Psoas muscle (tissue), 8 donors: ENCODE results near the gene MELTF. TPM values are rescaled to one million over a fixed set of nuclear protein-coding genes. Genes with fewer than 3 reads are reported as not detected.

Source experiments
- ATAC-seq, 4 donors: fragments of 200-7000 bp; cut with Tn5 transposase; one replicate each; pipeline ENCODE4 v1.9.1; 2020; ENCODE audit warnings: moderate library complexity in 3 of 4, mild to moderate bottlenecking in 2 of 4
- DNase-seq, 2 donors: peaks; one replicate each; pipeline ENCODE4 v3.0.0-alpha.2; 2020
- H3K27ac ChIP-seq: fragments of 200-600 bp; one replicate; pipeline ENCODE4 v1.8.0; 2022
- H3K27me3 ChIP-seq, 3 donors: fragments of 200-600 bp in 1 of 3; one replicate each; pipeline versions ENCODE4 v1.6.1 to v1.8.0; 2013 to 2022; ENCODE audit warnings: low read length in 2 of 3, mild to moderate bottlenecking in 2 of 3, moderate library complexity in 1 of 3; ENCODE audit not compliant: insufficient read depth in 3 of 3
- H3K36me3 ChIP-seq, 2 donors: fragments of 200-600 bp in 1 of 2; one replicate each; pipeline versions ENCODE4 v1.6.1 to v1.8.0; 2013 to 2022; ENCODE audit warnings: low read depth in 1 of 2, mild to moderate bottlenecking in 1 of 2, moderate library complexity in 1 of 2; ENCODE audit not compliant: insufficient read depth in 1 of 2
- H3K4me1 ChIP-seq: fragments of 200-600 bp; one replicate; pipeline ENCODE4 v1.8.0; 2022
- H3K4me3 ChIP-seq: fragments of 200-600 bp; one replicate; pipeline ENCODE4 v1.8.0; 2022; ENCODE audit warnings: mild to moderate bottlenecking
- H3K9me3 ChIP-seq: fragments of 200-600 bp; one replicate; pipeline ENCODE4 v1.8.0; 2022
- WGBS, 3 donors: extraction: QIAGEN DNeasy Blood & Tissue Kit; methylation state at CpG; one replicate each; pipeline versions ENCODE4 v1.1.6 to v1.1.7; 2013; 5-methylcytosine and 5-hydroxymethylcytosine counted together
- intact Hi-C, 2 donors: fragments of 100-400 bp; cut with DNase I; formaldehyde crosslinking; loops; one replicate each; pipeline versions ENCODE4 v1.11.0 to v1.14.2; 2022
- polyA plus RNA-seq, 3 donors: library from polyadenylated mRNA; stranded (reverse); fragments of 200-250 nt; gene quantifications; one replicate each; pipeline ENCODE4 v1.2.3, GENCODE V29; 2013
- total RNA-seq, 4 donors: library from RNA; stranded (reverse); fragmentation: NEBNext Ultra II Directional in 2 of 4; extraction: Animal tissue kit (Norgen Biotek cat#: 25700) in 2 of 4; gene quantifications; one replicate each; pipeline versions ENCODE4 v1.2.1 to v1.2.4, GENCODE V29; 2021 to 2023
- TF ChIP-seq, protein P1 (sequence below): fragments of 200-600 bp; IDR thresholded peaks from one replicate; pipeline ENCODE4 v1.8.0; 2022; ENCODE audit warnings: antibody characterized with exemption
- donor health status: healthy with polysubstance abuse.
- donor health status: DM: no; HTN: no; CAD: no; lungs with moderate emphysema.
- donor health status: Bipolar disorder and iron deficiency.
- donor health status: healthy.
- donor health status: DM: yes; HTN: yes; CAD: no.
- donor health status: DM: no; HTN: no; CAD: no.
- donor health status: DM: no; HTN: no; CAD: no.
- donor health status: DM: yes; HTN: yes; CAD: no.

Gene MELTF
- total and polyA plus RNA-seq, 7 donors, result 0.23 to 0.97 (median 0.55) TPM

GRCh38 chr3:197021729-197022404, 7.8 kb downstream of the MELTF start:
- TF ChIP-seq, protein P1, sequence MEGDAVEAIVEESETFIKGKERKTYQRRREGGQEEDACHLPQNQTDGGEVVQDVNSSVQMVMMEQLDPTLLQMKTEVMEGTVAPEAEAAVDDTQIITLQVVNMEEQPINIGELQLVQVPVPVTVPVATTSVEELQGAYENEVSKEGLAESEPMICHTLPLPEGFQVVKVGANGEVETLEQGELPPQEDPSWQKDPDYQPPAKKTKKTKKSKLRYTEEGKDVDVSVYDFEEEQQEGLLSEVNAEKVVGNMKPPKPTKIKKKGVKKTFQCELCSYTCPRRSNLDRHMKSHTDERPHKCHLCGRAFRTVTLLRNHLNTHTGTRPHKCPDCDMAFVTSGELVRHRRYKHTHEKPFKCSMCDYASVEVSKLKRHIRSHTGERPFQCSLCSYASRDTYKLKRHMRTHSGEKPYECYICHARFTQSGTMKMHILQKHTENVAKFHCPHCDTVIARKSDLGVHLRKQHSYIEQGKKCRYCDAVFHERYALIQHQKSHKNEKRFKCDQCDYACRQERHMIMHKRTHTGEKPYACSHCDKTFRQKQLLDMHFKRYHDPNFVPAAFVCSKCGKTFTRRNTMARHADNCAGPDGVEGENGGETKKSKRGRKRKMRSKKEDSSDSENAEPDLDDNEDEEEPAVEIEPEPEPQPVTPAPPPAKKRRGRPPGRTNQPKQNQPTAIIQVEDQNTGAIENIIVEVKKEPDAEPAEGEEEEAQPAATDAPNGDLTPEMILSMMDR, result no peak
- Histone ChIP-seq H3K36me3 (no peaks in the 10 kb centered on the region), H3K9me3 (no peaks in the 10 kb centered on the region), H3K27me3 (peaks cover 0 to 19% (median 4%) of the 10 kb centered on the region in 3 donors), H3K4me3 (no peak overlapping the region), H3K27ac (no peak overlapping the region), H3K4me1 (no peaks in the 10 kb centered on the region)
- DNase-seq, result no peak
- no peak for ATAC-seq
- intact Hi-C loops, result no loop called here
- 83 to 87% (median 86%) methylated on average over 15 of the region's 15 CpGs for WGBS, 3 donors

- 61 to 69% (median 61%) methylated on average over 10 of the region's 10 CpGs for WGBS, 3 donors
- Histone ChIP-seq H3K36me3 (no peaks in the 10 kb centered on the region), H3K27ac (no peak overlapping the region), H3K4me1 (no peaks in the 10 kb centered on the region), H3K27me3 (peaks cover 0 to 19% (median 4%) of the 10 kb centered on the region in 3 donors), H3K9me3 (no peaks in the 10 kb centered on the region), H3K4me3 (no peak overlapping the region)
- TF ChIP-seq, protein P1, result no peak
- intact Hi-C loops, result no loop called here
- no peak for DNase-seq
- no peak for ATAC-seq
Observed at GRCh38 chr3:197021231-197021630, 8.4 kb downstream of the MELTF start.

DNA sequence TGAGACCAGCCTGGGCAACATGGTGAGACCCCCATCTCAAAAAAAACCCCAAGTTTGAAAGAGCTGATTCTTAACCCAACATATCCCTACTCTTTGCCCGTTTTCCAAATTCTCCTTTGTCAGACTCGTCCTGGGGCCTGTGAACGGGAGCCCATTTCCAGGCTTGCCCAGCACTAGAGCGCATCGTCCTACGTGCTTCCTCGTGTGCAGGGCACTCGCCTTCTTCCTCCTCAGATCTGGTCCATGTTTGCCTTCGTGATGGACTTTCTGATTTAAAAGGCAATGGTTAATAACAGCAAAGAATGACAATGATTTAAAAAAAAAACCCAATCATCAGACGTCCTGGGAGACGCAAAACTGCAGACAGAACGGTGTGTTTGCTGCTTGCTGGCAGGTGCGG, 10.1 kb downstream of the MELTF start:
- intact Hi-C loops, result no loop called here
- no peak overlapping the region for H3K4me3 ChIP-seq
- H3K36me3 ChIP-seq, result no peaks in the 10 kb centered on the region
- TF ChIP-seq, protein P1, result no peak
- no peaks in the 10 kb centered on the region for H3K9me3 ChIP-seq
- H3K27me3 ChIP-seq, result peaks cover 0 to 18% (median 4%) of the 10 kb centered on the region in 3 donors
- no peaks in the 10 kb centered on the region for H3K4me1 ChIP-seq
- no peak overlapping the region for H3K27ac ChIP-seq
- DNase-seq (no peak), ATAC-seq (no peak)
- WGBS, 3 donors, result 84 to 86% (median 86%) methylated on average over 13 of the region's 13 CpGs

GRCh38 chr3:197019021-197019420, 10.6 kb downstream of the MELTF start:
- DNase-seq (no peak), ATAC-seq (no peak)
- no peaks in the 10 kb centered on the region for H3K36me3 ChIP-seq
- 58 to 69% (median 59%) methylated on average over 6 of the region's 6 CpGs for WGBS, 3 donors
- no peak overlapping the region for H3K4me3 ChIP-seq
- no peaks in the 10 kb centered on the region for H3K9me3 ChIP-seq
- intact Hi-C loops, result no loop called here
- TF ChIP-seq, protein P1, result no peak
- no peak overlapping the region for H3K27ac ChIP-seq
- peaks cover 0 to 14% (median 3%) of the 10 kb centered on the region in 3 donors for H3K27me3 ChIP-seq
- no peaks in the 10 kb centered on the region for H3K4me1 ChIP-seq

DNA sequence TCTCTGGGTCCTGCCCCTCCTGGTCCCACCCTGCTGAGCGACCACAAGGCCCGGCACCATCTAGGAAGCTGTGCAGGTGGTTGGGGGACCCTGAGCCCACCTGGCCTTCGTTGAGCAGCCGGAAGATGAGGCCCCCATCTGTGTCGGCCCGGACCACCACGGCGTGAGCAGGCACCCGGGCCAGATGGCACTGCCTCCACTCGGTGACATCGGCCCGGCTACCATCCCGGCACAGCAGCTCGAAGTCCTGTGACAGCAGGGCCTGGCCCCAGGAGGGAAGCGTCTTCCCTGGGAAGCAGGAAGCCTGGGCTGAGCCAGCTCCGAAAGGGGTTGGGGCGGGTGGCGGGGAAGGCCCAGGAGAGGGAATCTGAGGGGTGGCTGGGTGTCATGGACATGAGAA, 12.6 kb downstream of the MELTF start:
- H3K4me1 ChIP-seq, result no peaks in the 10 kb centered on the region
- peaks cover 0 to 8% (median 0%) of the 10 kb centered on the region in 3 donors for H3K27me3 ChIP-seq
- TF ChIP-seq, protein P1, result no peak
- 91 to 98% (median 91%) methylated on average over 18 of the region's 18 CpGs for WGBS, 3 donors
- H3K9me3 ChIP-seq, result no peaks in the 10 kb centered on the region
- H3K4me3 ChIP-seq, result no peak overlapping the region
- H3K27ac ChIP-seq, result no peak overlapping the region
- intact Hi-C loops, result no loop called here
- no peak for ATAC-seq
- DNase-seq, result no peak
- no peaks in the 10 kb centered on the region for H3K36me3 ChIP-seq
